Measurements from ENCODE around the gene PKD1L1. TPM values are rescaled to one million over a fixed set of nuclear protein-coding genes. Genes with fewer than 3 reads are reported as not detected.

Gene PKD1L1
- polyA plus RNA-seq, 1 of the 3 experiments (the other 2 are of a cell fraction): 0.10 TPM

DNA sequence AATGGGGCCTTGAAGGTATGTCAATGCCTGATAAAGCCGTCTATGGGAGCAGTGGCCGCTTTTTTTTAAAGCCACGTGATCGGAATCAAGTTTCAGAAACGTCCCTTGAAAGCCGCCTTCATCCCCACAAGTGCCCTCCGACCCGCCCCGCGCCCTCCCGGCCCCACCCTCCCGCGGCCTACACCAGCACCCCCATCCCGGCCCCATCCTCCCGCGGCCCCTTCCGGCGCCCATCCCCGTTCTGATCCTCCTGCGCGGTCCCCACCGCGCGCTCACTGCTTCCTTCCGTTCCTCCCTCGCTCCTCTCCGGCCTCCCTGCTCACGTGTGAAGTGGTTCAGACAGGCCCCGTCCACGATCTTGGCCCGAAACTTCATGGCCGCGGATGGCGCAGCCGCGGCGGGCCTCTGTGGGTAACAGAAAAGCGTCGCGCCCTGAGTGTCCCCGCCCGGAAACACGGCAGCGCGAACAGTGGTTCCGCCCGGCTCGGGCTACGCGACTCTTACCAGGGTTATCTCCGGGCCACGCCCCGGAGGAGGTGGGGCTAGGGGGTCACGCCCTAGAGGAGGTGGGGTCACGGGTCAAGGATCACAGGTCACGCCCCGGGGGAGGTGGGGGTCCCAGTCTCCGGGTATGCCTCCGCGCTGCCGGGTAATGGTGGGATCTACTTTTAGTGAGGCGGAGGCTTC, 31.0 kb upstream of the PKD1L1 start, which contains the start of gene HUS1 (continued):
- TF ChIP-seq, protein P1, sequence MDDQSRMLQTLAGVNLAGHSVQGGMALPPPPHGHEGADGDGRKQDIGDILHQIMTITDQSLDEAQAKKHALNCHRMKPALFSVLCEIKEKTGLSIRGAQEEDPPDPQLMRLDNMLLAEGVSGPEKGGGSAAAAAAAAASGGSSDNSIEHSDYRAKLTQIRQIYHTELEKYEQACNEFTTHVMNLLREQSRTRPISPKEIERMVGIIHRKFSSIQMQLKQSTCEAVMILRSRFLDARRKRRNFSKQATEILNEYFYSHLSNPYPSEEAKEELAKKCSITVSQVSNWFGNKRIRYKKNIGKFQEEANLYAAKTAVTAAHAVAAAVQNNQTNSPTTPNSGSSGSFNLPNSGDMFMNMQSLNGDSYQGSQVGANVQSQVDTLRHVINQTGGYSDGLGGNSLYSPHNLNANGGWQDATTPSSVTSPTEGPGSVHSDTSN (IDR thresholded peaks at IDR 0.05): peak; percentile 51
- TF ChIP-seq JUND (IDR thresholded peaks at IDR 0.05) (peak; percentile 3; the same call in 1 of the 2 replicates), FOXJ3 (CRISPR knock-in tag; IDR thresholded peaks at IDR 0.05) (no peak; the same call in 1 of the 2 replicates), YY1 (IDR thresholded peaks at IDR 0.05; ENCODE audit: low read depth) (peak; percentile 88), ELF1 (IDR thresholded peaks at IDR 0.05) (peak; percentile 71), GATA2 (CRISPR knock-in tag; IDR thresholded peaks at IDR 0.05) (peak; percentile 37; the same call in 1 of the 2 replicates), EP300 (IDR thresholded peaks at IDR 0.05; ENCODE audit: borderline replicate concordance in 1 of 2, low read depth in 1 of 2, low read length in 1 of 2) (peak in 1 of 2 experiments; percentile 54; a peak in 1 of 4 replicates), POLR2AphosphoS5 (IDR thresholded peaks at IDR 0.05; ENCODE audit: low read depth, low read length) (peak; percentile 94)
- TF ChIP-seq, protein P2, sequence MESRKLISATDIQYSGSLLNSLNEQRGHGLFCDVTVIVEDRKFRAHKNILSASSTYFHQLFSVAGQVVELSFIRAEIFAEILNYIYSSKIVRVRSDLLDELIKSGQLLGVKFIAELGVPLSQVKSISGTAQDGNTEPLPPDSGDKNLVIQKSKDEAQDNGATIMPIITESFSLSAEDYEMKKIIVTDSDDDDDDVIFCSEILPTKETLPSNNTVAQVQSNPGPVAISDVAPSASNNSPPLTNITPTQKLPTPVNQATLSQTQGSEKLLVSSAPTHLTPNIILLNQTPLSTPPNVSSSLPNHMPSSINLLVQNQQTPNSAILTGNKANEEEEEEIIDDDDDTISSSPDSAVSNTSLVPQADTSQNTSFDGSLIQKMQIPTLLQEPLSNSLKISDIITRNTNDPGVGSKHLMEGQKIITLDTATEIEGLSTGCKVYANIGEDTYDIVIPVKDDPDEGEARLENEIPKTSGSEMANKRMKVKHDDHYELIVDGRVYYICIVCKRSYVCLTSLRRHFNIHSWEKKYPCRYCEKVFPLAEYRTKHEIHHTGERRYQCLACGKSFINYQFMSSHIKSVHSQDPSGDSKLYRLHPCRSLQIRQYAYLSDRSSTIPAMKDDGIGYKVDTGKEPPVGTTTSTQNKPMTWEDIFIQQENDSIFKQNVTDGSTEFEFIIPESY (IDR thresholded peaks at IDR 0.05; ENCODE audit: borderline replicate concordance, low read depth): peak; percentile 59; the same call in 1 of the 2 replicates

DNA sequence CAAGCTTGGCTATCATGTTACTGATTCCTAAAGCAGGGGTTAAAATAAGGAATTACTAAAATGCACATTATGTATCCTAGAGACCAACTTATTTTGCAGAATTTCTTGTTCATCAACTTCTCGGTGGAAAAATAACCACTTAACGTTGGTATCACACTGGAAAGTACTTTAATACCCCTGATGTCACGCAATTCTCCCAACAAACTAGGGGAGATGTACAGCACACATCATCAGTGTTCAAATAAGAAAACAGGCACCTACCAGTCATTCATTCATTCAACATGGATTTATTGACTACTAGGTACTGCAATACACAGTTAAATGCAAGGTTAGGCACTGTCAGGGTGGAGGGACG, 30.5 kb upstream of the PKD1L1 start:
- CTCF ChIA-PET: interaction anchor here (1.2 to 3.3 kb wide), 6 partner anchors 10 to 725 kb away, joined by 3 to 22 read pairs (median 7); no protein-coding TSS in a partner anchor
- Histone ChIP-seq H3K27me3 (ENCODE audit: insufficient read depth) (no peaks in the 10 kb centered on the region), H3F3A (replicated peaks; ENCODE audit: insufficient read depth) (peaks cover 17% of the 10 kb centered on the region)
- TF ChIP-seq, protein P3, sequence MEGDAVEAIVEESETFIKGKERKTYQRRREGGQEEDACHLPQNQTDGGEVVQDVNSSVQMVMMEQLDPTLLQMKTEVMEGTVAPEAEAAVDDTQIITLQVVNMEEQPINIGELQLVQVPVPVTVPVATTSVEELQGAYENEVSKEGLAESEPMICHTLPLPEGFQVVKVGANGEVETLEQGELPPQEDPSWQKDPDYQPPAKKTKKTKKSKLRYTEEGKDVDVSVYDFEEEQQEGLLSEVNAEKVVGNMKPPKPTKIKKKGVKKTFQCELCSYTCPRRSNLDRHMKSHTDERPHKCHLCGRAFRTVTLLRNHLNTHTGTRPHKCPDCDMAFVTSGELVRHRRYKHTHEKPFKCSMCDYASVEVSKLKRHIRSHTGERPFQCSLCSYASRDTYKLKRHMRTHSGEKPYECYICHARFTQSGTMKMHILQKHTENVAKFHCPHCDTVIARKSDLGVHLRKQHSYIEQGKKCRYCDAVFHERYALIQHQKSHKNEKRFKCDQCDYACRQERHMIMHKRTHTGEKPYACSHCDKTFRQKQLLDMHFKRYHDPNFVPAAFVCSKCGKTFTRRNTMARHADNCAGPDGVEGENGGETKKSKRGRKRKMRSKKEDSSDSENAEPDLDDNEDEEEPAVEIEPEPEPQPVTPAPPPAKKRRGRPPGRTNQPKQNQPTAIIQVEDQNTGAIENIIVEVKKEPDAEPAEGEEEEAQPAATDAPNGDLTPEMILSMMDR (IDR thresholded peaks at IDR 0.05): no peak
- TF ChIP-seq GATA2 (CRISPR knock-in tag; IDR thresholded peaks at IDR 0.05) (no peak), YY1 (IDR thresholded peaks at IDR 0.05; ENCODE audit: low read depth) (no peak), RAD21 (IDR thresholded peaks at IDR 0.05; ENCODE audit: low read length) (no peak), FOXM1 (IDR thresholded peaks at IDR 0.05; ENCODE audit: low read depth) (no peak), ELF1 (IDR thresholded peaks at IDR 0.05) (no peak), EZH2phosphoT487 (IDR thresholded peaks at IDR 0.05; ENCODE audit: borderline replicate concordance, low read depth) (no peak), SIN3A (IDR thresholded peaks at IDR 0.05; ENCODE audit: borderline replicate concordance, low read depth, low read length) (no peak), RFX5 (IDR thresholded peaks at IDR 0.05; ENCODE audit: low read length) (no peak)
- TF ChIP-seq, protein P4, sequence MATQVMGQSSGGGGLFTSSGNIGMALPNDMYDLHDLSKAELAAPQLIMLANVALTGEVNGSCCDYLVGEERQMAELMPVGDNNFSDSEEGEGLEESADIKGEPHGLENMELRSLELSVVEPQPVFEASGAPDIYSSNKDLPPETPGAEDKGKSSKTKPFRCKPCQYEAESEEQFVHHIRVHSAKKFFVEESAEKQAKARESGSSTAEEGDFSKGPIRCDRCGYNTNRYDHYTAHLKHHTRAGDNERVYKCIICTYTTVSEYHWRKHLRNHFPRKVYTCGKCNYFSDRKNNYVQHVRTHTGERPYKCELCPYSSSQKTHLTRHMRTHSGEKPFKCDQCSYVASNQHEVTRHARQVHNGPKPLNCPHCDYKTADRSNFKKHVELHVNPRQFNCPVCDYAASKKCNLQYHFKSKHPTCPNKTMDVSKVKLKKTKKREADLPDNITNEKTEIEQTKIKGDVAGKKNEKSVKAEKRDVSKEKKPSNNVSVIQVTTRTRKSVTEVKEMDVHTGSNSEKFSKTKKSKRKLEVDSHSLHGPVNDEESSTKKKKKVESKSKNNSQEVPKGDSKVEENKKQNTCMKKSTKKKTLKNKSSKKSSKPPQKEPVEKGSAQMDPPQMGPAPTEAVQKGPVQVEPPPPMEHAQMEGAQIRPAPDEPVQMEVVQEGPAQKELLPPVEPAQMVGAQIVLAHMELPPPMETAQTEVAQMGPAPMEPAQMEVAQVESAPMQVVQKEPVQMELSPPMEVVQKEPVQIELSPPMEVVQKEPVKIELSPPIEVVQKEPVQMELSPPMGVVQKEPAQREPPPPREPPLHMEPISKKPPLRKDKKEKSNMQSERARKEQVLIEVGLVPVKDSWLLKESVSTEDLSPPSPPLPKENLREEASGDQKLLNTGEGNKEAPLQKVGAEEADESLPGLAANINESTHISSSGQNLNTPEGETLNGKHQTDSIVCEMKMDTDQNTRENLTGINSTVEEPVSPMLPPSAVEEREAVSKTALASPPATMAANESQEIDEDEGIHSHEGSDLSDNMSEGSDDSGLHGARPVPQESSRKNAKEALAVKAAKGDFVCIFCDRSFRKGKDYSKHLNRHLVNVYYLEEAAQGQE (IDR thresholded peaks at IDR 0.05; ENCODE audit: low read depth, low read length): no peak
- TF ChIP-seq, protein P5, sequence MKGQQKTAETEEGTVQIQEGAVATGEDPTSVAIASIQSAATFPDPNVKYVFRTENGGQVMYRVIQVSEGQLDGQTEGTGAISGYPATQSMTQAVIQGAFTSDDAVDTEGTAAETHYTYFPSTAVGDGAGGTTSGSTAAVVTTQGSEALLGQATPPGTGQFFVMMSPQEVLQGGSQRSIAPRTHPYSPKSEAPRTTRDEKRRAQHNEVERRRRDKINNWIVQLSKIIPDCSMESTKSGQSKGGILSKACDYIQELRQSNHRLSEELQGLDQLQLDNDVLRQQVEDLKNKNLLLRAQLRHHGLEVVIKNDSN (IDR thresholded peaks at IDR 0.05; ENCODE audit: borderline replicate concordance, low read depth): no peak
- TF ChIP-seq, protein P2 (IDR thresholded peaks at IDR 0.05; ENCODE audit: borderline replicate concordance, low read depth): no peak

More for the DNA sequence above, 30.5 kb upstream of the PKD1L1 start:
- Histone ChIP-seq H3K9me2 (no peaks in the 10 kb centered on the region), H4K20me1 (ENCODE audit: insufficient read depth) (no peaks in the 10 kb centered on the region), H3K9ac (peak overlapping the region; percentile 77), H3K4me1 (ENCODE audit: control insufficient read depth in 1 of 2, insufficient read depth in 2 of 2, low read depth in 1 of 2, low read length in 1 of 2) (peaks cover 8% of the 10 kb centered on the region in 2 experiments; a peak in 3 of 4 replicates), H3K4me3 (ENCODE audit: low read depth in 2 of 2, low read length in 1 of 2) (peak overlapping the region; percentile 75 to 87), H3K9me3 (no peaks in the 10 kb centered on the region), H3K4me2 (peak overlapping the region; percentile 90), H2AFZ (ENCODE audit: low read depth) (peak overlapping the region; percentile 95), H3K79me2 (ENCODE audit: insufficient read depth) (peaks cover 21% of the 10 kb centered on the region), H3K36me3 (replicated peaks in 1 of 2; ENCODE audit: control insufficient read depth in 1 of 2, insufficient read depth in 2 of 2, low read length in 1 of 2) (peaks cover 41 to 42% of the 10 kb centered on the region in 2 experiments), H3K27ac (ENCODE audit: low read depth in 2 of 2, low read length in 1 of 2) (peak overlapping the region; percentile 76 to 83; a peak in 3 of 4 replicates)
- WGBS (ENCODE audit: low lambda C conversion rate): 10% methylated on average over 4 of the region's 4 CpGs
- no peak for DNase-seq
- POLR2A ChIA-PET: interaction anchor here (1.5 kb wide), 1 partner anchor 25 kb away, joined by 3 read pairs; no protein-coding TSS in a partner anchor

Measured in SK-N-SH (cell line).